MM.1S (cell line): Measurements from ENCODE around the gene MARK4.

Experiments
- DNase-seq: peaks from one replicate; pipeline ENCODE4 v3.0.0-alpha.2; 2015
- H2AFZ ChIP-seq: fragments of 300-600 bp; sonication (generic); 2 replicates; pipeline ENCODE4 v1.6.0; 2016; ENCODE audit warnings: antibody characterized with exemption, low read length
- H3F3A ChIP-seq: fragments of 300-600 bp; sonication (generic); 2 replicates; pipeline ENCODE4 v1.6.1; 2016; ENCODE audit warnings: mild to moderate bottlenecking, antibody characterized with exemption, low read length, moderate library complexity, mixed read lengths; ENCODE audit not compliant: insufficient read depth
- H3K27ac ChIP-seq: fragments of 300-600 bp; sonication (generic); 2 replicates; pipeline ENCODE4 v1.5.1; 2016; ENCODE audit warnings: mild to moderate bottlenecking, low read length
- H3K27me3 ChIP-seq: fragments of 300-600 bp; sonication (generic); replicated peaks from 2 replicates; pipeline ENCODE4 v1.6.0; 2016; ENCODE audit warnings: low read length; ENCODE audit not compliant: insufficient read depth
- H3K36me3 ChIP-seq: fragments of 300-600 bp; sonication (generic); replicated peaks from 2 replicates; pipeline ENCODE4 v1.6.1; 2016; ENCODE audit warnings: mild to moderate bottlenecking, low read length, mixed read lengths; ENCODE audit not compliant: insufficient read depth
- H3K4me1 ChIP-seq: fragments of 300-600 bp; sonication (generic); 2 replicates; pipeline ENCODE4 v1.6.1; 2016; ENCODE audit warnings: low read length, mixed read lengths
- H3K4me2 ChIP-seq: fragments of 300-600 bp; sonication (generic); 2 replicates; pipeline ENCODE4 v1.6.0; 2016; ENCODE audit warnings: low read depth, low read length
- H3K4me3 ChIP-seq: fragments of 300-600 bp; sonication (generic); 2 replicates; pipeline ENCODE4 v1.5.1; 2016; ENCODE audit warnings: low read length, mixed read lengths
- H3K79me2 ChIP-seq: fragments of 300-600 bp; sonication (generic); 2 replicates; pipeline ENCODE4 v1.6.1; 2016; ENCODE audit warnings: mixed run types, low read length, mixed read lengths
- H3K9ac ChIP-seq: fragments of 300-600 bp; sonication (generic); 2 replicates; pipeline ENCODE4 v1.6.1; 2016; ENCODE audit warnings: low read length, mixed read lengths
- H3K9me2 ChIP-seq: fragments of 300-600 bp; sonication (generic); replicated peaks from 2 replicates; pipeline ENCODE4 v1.6.1; 2016; ENCODE audit warnings: mild to moderate bottlenecking, low read length, mixed read lengths; ENCODE audit not compliant: insufficient read depth
- H3K9me3 ChIP-seq: fragments of 300-600 bp; sonication (generic); replicated peaks from 2 replicates; pipeline ENCODE4 v1.6.1; 2016; ENCODE audit warnings: mild to moderate bottlenecking, low read length, mixed read lengths; ENCODE audit not compliant: insufficient read depth
- H4K20me1 ChIP-seq: fragments of 300-600 bp; sonication (generic); 2 replicates; pipeline ENCODE4 v1.6.1; 2016; ENCODE audit warnings: mild to moderate bottlenecking, low read length, moderate library complexity, mixed read lengths; ENCODE audit not compliant: insufficient read depth
- CTCF ChIP-seq: fragments of 300-600 bp; sonication (generic); IDR thresholded peaks from 2 replicates; pipeline ENCODE4 v1.5.1; 2016; ENCODE audit warnings: antibody characterized with exemption, low read length, mixed read lengths
- EZH2 ChIP-seq: fragments of 300-600 bp; sonication (generic); optimal IDR thresholded peaks from 2 replicates; pipeline ENCODE3; 2017; ENCODE audit warnings: low read depth, mild to moderate bottlenecking, antibody characterized with exemption, low read length, mixed read lengths
- EZH2phosphoT487 ChIP-seq: fragments of 300-600 bp; sonication (generic); IDR thresholded peaks from 2 replicates; pipeline ENCODE4 v1.6.1; 2018; ENCODE audit warnings: antibody characterized with exemption, low read length

The MARK4 gene

GRCh38 chr19:45250832-45251451 is at the start of gene MARK4:
Gene MARK4, plus strand, starts transcription at chr19:45251271. Its CDS starts 318 bp downstream, at chr19:45251589.
- peak within 1 kb of the TSS; percentile 99 for H3K4me2 ChIP-seq
- H3K9me3 ChIP-seq: no peaks in the 10 kb centered on the region
- no peaks in the 10 kb centered on the region for H4K20me1 ChIP-seq
- H3K79me2 ChIP-seq: peaks cover 9% of the 10 kb centered on the region; the same call in 1 of the 2 replicates
- H3K27ac ChIP-seq: no peak within 1 kb of the TSS
- H3F3A ChIP-seq: 0 out of 2 replicates have a peak, but pooled peaks cover 4% of the 10 kb centered on the region
- H3K4me1 ChIP-seq: peaks cover 11% of the 10 kb centered on the region; the same call in 1 of the 2 replicates
- no peaks in the 10 kb centered on the region for H3K36me3 ChIP-seq
- peaks cover 14% of the 10 kb centered on the region for H3K27me3 ChIP-seq
- H3K9me2 ChIP-seq: no peaks in the 10 kb centered on the region
- peak; percentile 53 for DNase-seq
- TF ChIP-seq EZH2phosphoT487 (no peak), CTCF (no peak), EZH2 (no peak)
- peak within 1 kb of the TSS; percentile 100 for H2AFZ ChIP-seq
- peak within 1 kb of the TSS; percentile 57; the same call in 1 of the 2 replicates for H3K9ac ChIP-seq
- peak within 1 kb of the TSS; percentile 87 for H3K4me3 ChIP-seq

GRCh38 chr19:45202637-45203036 is 48.4 kb upstream of the MARK4 start:
- Histone ChIP-seq H3K36me3 (no peaks in the 10 kb centered on the region), H3K4me1 (no peaks in the 10 kb centered on the region), H3K4me2 (no peak overlapping the region), H4K20me1 (no peaks in the 10 kb centered on the region), H3K9ac (no peak overlapping the region), H3F3A (no peaks in the 10 kb centered on the region), H3K4me3 (no peak overlapping the region), H3K27ac (no peak overlapping the region), H2AFZ (no peak overlapping the region), H3K9me3 (no peaks in the 10 kb centered on the region), H3K27me3 (peaks cover 3% of the 10 kb centered on the region; the same call in 1 of the 2 replicates), H3K9me2 (no peaks in the 10 kb centered on the region), H3K79me2 (no peaks in the 10 kb centered on the region)
- no peak for DNase-seq
- TF ChIP-seq EZH2phosphoT487 (no peak), CTCF (no peak), EZH2 (no peak)

GRCh38 chr19:45205810-45206209 is 45.3 kb upstream of the MARK4 start:
- TF ChIP-seq CTCF (no peak), EZH2phosphoT487 (no peak), EZH2 (no peak)
- no peak overlapping the region for H3K4me3 ChIP-seq
- H3K4me1 ChIP-seq: no peaks in the 10 kb centered on the region
- no peaks in the 10 kb centered on the region; the same call in 1 of the 2 replicates for H3K27me3 ChIP-seq
- H3K27ac ChIP-seq: no peak overlapping the region
- no peaks in the 10 kb centered on the region for H3K9me2 ChIP-seq
- no peaks in the 10 kb centered on the region for H3K36me3 ChIP-seq
- no peak for DNase-seq
- H3F3A ChIP-seq: no peaks in the 10 kb centered on the region
- no peak overlapping the region for H2AFZ ChIP-seq
- no peaks in the 10 kb centered on the region for H3K9me3 ChIP-seq
- no peak overlapping the region for H3K4me2 ChIP-seq
- H3K79me2 ChIP-seq: no peaks in the 10 kb centered on the region
- no peak overlapping the region for H3K9ac ChIP-seq
- no peaks in the 10 kb centered on the region for H4K20me1 ChIP-seq
